GM23338 (cell line): ENCODE data around the gene ADGRF1.

Source experiments
- CREB1 ChIP-seq: fragments of 250-450 bp; sonication (Bioruptor Pico); IDR thresholded peaks from 2 replicates; pipeline ENCODE4 v1.5.0; 2020; ENCODE audit warnings: low read depth, mild to moderate bottlenecking, moderate library complexity
- EZH2 ChIP-seq: fragments of 200-600 bp; sonication (generic); IDR thresholded peaks from one replicate; pipeline ENCODE4 v1.8.0; 2017; ENCODE audit warnings: antibody characterized with exemption, mild to moderate bottlenecking, low read depth; ENCODE audit not compliant: unreplicated experiment
- EZH2phosphoT487 ChIP-seq: fragments of 200-600 bp; sonication (generic); IDR thresholded peaks from one replicate; pipeline ENCODE4 v1.8.1; 2018; ENCODE audit warnings: antibody characterized with exemption; ENCODE audit not compliant: unreplicated experiment
- JUNB ChIP-seq: IDR thresholded peaks from one replicate; pipeline ENCODE4 v1.6.1; 2016; ENCODE audit warnings: antibody characterized with exemption; ENCODE audit not compliant: unreplicated experiment
- POLR2AphosphoS5 ChIP-seq: IDR thresholded peaks from 2 replicates; pipeline ENCODE4 v1.6.1; 2016; ENCODE audit warnings: antibody characterized with exemption, low read depth
- REST ChIP-seq: IDR thresholded peaks from one replicate; pipeline ENCODE4 v1.6.1; 2018; ENCODE audit warnings: antibody characterized with exemption; ENCODE audit not compliant: unreplicated experiment
- ZNF331 ChIP-seq: fragments of 250-450 bp; sonication (Bioruptor Pico); IDR thresholded peaks from 2 replicates; pipeline ENCODE4 v1.5.0; 2020; ENCODE audit warnings: low read depth, mild to moderate bottlenecking, moderate library complexity
- TF ChIP-seq, protein P1 (sequence below), 2 experiments: fragments of 200-600 bp in 1 of 2; sonication (generic) in 1 of 2; conservative IDR thresholded peaks; 2 replicates each; pipeline versions ENCODE4 v1.5.1 to v1.6.1; 2016 to 2017; ENCODE audit warnings: antibody characterized with exemption in 2 of 2, low read depth in 2 of 2, mild to moderate bottlenecking in 2 of 2, moderate library complexity in 1 of 2

DNA sequence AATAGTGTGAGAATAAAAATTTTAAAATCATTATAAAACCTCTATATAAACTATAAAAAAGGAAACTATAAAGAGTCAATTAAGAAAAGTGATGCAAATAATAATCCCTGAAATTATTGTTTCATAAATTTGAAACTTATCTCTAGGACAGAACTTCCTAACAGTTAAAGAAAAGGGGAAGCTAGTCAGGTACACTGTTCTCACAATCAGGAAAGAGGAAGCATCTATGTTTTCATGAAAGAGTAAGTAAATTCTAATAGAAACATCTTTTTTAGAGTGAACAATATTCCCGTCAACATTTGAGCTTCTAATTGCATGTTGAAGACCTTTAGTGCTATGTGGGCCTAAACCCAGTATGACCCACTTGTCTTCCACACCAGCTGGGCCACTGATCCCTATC, 1.2 kb upstream of the ADGRF1 start:
- TF ChIP-seq, protein P1, sequence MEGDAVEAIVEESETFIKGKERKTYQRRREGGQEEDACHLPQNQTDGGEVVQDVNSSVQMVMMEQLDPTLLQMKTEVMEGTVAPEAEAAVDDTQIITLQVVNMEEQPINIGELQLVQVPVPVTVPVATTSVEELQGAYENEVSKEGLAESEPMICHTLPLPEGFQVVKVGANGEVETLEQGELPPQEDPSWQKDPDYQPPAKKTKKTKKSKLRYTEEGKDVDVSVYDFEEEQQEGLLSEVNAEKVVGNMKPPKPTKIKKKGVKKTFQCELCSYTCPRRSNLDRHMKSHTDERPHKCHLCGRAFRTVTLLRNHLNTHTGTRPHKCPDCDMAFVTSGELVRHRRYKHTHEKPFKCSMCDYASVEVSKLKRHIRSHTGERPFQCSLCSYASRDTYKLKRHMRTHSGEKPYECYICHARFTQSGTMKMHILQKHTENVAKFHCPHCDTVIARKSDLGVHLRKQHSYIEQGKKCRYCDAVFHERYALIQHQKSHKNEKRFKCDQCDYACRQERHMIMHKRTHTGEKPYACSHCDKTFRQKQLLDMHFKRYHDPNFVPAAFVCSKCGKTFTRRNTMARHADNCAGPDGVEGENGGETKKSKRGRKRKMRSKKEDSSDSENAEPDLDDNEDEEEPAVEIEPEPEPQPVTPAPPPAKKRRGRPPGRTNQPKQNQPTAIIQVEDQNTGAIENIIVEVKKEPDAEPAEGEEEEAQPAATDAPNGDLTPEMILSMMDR (conservative IDR thresholded peaks at IDR 0.05; ENCODE audit: low read depth in 2 of 2), result no peak
- TF ChIP-seq EZH2, result no peak
- no peak for TF ChIP-seq POLR2AphosphoS5
- no peak for TF ChIP-seq EZH2phosphoT487
- no peak for TF ChIP-seq REST
- no peak for TF ChIP-seq ZNF331 (CRISPR knock-in tag)
- no peak for TF ChIP-seq JUNB
- TF ChIP-seq CREB1 (CRISPR knock-in tag), result no peak
